Measurements from ENCODE around the gene BMERB1. TPM values are rescaled to one million over a fixed set of nuclear protein-coding genes. Genes with fewer than 3 reads are reported as not detected.

The BMERB1 gene
- total RNA-seq, 1 donor from 2014 or later, result 10.6 TPM

DNA sequence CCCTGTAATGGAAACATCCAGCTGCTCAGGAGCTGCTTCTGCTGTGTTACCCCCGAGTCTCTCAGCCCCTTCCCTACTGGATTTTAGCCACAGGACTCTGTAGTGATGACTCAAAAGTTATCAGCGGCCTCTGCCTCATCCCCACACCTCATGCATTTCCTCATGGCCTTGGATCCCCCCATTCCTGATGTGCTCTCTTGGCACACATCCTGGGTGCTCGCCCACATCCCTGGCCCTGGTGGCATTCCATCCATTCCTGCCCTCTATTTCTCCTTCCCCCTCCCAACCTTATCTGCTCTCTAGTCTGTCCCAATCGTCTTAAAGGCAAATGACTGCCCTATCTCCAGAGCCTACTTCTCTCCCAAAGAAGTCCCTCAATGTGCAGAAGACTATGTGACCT is 184.0 kb downstream of the BMERB1 start:
- Mint-ChIP-seq H3K9me3 (no peaks in the 10 kb centered on the region), H3K27me3 (ENCODE audit: low read depth) (no peaks in the 10 kb centered on the region), H3K36me3 (ENCODE audit: low read depth) (peaks cover 68% of the 10 kb centered on the region), H3K27ac (no peak overlapping the region), H3K4me3 (ENCODE audit: low read depth) (no peak overlapping the region), H3K4me1 (ENCODE audit: low read depth) (no peaks in the 10 kb centered on the region)
- DNase-seq (ENCODE audit: low spot score), result no peak
- intact Hi-C loops (cut with micrococcal nuclease), result no loop called here

DNA sequence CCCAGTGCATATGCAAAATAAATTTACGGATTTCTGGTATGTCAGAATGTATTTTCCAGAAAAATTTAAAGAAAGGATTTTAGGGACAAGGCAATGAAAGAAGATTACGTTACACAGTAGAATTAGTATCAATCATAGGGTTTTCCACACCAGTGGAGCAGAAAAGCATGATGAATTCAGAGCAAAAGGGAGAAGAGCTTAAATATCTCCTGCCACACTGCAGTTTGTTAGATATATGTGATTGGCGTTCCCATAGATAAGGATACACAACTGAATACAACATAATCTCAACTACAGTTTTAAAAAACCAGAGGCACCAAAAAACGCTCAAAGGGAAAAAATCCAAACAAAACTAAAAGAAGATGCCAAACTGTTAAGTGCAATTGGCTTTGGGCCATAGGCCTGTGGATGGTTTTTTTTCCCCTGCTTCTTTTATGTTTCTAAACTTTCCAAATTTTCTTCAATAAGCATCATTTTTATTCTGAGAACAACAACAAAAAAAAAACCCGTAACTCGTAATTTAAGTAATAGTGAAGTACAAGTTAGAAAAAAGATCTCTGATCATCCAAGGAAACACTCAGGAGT is 186.3 kb downstream of the BMERB1 start:
- intact Hi-C loops (cut with micrococcal nuclease), result no loop called here

DNA sequence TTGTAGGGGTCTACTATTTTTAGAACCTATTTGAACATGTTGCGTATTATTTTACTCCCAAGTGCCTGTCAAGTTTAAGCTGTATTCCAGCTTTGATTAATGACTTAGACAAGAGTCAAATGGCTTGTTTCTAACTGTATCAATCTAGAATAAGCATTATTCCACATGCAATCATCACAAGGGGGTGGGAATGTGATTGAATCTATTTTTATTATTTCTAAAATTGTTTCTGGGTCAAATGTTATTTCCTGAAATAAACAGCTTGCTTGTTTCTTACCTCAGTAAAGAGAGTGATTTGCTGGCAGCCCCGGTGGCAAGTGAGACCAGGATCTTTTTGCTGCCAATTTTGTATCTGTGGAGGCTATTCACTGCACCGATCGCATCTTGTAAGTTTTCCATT is 187.1 kb downstream of the BMERB1 start:
- H3K4me1 Mint-ChIP-seq (ENCODE audit: low read depth), result no peaks in the 10 kb centered on the region

More for the DNA sequence above, 186.3 kb downstream of the BMERB1 start:
- Mint-ChIP-seq H3K36me3 (ENCODE audit: low read depth) (peaks cover 75% of the 10 kb centered on the region), H3K27me3 (ENCODE audit: low read depth) (no peaks in the 10 kb centered on the region), H3K4me3 (ENCODE audit: low read depth) (no peak overlapping the region), H3K27ac (no peak overlapping the region), H3K9me3 (no peaks in the 10 kb centered on the region), H3K4me1 (ENCODE audit: low read depth) (no peaks in the 10 kb centered on the region)
- DNase-seq (ENCODE audit: low spot score), result no peak

DNA sequence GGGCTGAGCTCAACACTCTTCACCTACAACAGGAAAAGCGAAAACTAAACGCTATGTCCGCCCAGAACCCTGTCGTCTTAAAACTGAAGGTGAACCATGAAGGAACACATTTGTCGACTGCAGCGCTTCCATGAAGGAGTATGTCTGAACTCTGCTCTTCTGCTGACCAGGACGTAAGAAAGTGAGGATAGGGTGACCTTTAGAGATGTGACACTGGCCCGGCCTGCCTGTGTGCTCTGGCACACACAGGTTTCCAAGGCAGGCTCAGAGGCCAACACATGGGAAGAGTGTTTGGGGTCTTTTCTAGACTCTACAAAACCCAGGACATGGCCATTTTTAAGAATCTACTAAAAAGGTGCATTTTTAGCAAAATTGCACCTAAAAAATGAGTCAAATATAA is 187.5 kb downstream of the BMERB1 start:
- Mint-ChIP-seq H3K27ac (no peak overlapping the region), H3K27me3 (ENCODE audit: low read depth) (no peaks in the 10 kb centered on the region), H3K4me3 (ENCODE audit: low read depth) (no peak overlapping the region), H3K4me1 (ENCODE audit: low read depth) (no peaks in the 10 kb centered on the region), H3K36me3 (ENCODE audit: low read depth) (peaks cover 67% of the 10 kb centered on the region), H3K9me3 (no peaks in the 10 kb centered on the region)
- no peak for DNase-seq (ENCODE audit: low spot score)
- intact Hi-C loops (cut with micrococcal nuclease), result no loop called here

More for the DNA sequence above, 187.1 kb downstream of the BMERB1 start:
- Mint-ChIP-seq H3K36me3 (ENCODE audit: low read depth) (peaks cover 72% of the 10 kb centered on the region), H3K27me3 (ENCODE audit: low read depth) (no peaks in the 10 kb centered on the region), H3K27ac (no peak overlapping the region), H3K9me3 (no peaks in the 10 kb centered on the region), H3K4me3 (ENCODE audit: low read depth) (no peak overlapping the region)
- no peak for DNase-seq (ENCODE audit: low spot score)
- intact Hi-C loops (cut with micrococcal nuclease), result no loop called here

DNA sequence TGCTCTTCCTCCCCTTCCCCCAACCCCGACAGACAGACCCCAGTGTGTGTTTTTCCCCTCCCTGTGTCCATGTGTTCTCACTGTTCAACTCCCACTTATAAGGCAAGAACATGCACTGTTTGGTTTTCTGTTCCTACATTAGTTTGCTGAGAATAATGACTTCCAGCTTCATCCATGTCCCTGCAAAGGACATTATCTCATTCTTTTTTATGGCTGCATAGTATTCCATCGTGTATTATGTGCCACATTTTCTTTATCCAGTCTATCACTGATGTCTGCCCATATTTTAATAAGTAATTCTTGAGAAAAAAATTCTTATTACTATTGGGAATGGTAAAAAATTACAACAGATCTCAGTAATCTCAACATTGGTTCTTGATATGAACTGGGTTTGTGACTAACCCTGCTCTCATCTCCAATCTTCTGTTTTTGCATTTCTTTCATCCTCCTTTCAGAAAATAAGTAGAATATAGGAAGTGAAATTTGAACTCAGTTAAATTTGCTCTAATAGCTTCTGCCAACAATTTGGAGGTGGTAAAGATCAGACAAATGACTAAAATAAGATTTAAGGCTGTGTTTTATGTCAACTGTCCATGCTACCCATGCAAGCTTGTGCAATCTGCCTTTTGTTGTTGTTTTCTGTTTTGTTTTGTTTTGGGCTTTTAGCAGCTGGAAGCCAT is 197.5 kb downstream of the BMERB1 start:
- Mint-ChIP-seq H3K27me3 (ENCODE audit: low read depth) (no peaks in the 10 kb centered on the region), H3K4me1 (ENCODE audit: low read depth) (peaks cover 20% of the 10 kb centered on the region), H3K9me3 (peaks cover 4% of the 10 kb centered on the region), H3K36me3 (ENCODE audit: low read depth) (peaks cover 67% of the 10 kb centered on the region), H3K4me3 (ENCODE audit: low read depth) (no peak overlapping the region), H3K27ac (no peak overlapping the region)
- intact Hi-C loops (cut with micrococcal nuclease), result no loop called here
- no peak for DNase-seq (ENCODE audit: low spot score)

DNA sequence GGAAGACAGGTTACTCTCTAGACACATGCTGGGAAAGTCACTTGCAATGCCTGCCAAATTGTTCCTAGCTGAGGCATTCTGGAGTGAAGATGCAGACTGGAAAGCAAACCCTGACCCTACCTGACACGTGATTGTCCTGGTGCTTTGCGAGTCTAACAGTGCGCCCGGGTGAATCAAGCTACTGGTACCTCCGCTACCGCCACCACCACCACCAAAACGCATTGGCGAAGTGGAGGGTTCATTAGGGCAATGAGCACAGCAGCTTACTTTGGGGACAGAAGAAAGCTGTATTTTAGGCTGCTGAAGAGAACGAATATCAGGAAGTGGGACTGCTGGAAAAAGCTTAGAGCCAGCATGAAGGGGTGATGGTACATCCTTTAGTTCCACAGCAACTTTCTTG is 201.5 kb downstream of the BMERB1 start:
- intact Hi-C loops (cut with micrococcal nuclease), result no loop called here
- Mint-ChIP-seq H3K9me3 (peaks cover 4% of the 10 kb centered on the region), H3K4me3 (ENCODE audit: low read depth) (no peak overlapping the region), H3K4me1 (ENCODE audit: low read depth) (peaks cover 45% of the 10 kb centered on the region), H3K36me3 (ENCODE audit: low read depth) (peaks cover 75% of the 10 kb centered on the region), H3K27me3 (ENCODE audit: low read depth) (no peaks in the 10 kb centered on the region), H3K27ac (peak overlapping the region; percentile 47)
- no peak for DNase-seq (ENCODE audit: low spot score)

DNA sequence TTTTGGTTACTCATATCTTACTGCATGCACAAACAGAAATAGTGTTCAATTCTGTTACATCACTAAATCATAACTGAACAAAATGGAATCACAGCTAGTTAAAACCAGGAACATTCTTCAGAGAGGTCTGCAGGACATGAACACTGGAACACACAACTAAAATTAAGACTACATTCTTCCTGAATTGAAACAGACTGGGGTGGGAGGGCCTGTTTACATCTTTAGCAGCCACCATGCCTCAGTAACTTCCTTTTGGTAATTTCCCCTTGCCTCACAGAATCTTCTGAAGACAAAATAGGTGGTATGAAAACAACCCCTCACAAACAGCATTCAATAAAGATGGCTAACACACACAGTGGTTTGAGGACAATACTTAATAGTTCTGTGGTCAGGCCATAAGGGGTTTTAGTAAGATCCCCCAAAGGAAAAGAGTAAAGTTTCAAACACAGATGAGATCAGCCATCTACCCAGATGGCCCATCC is 202.0 kb downstream of the BMERB1 start:
- intact Hi-C loops (cut with micrococcal nuclease), result no loop called here
- no peak for DNase-seq (ENCODE audit: low spot score)
- H3K27ac Mint-ChIP-seq, result peak overlapping the region; percentile 85
- no peaks in the 10 kb centered on the region for H3K27me3 Mint-ChIP-seq (ENCODE audit: low read depth)
- H3K4me3 Mint-ChIP-seq (ENCODE audit: low read depth), result peak overlapping the region; percentile 19
- peaks cover 4% of the 10 kb centered on the region for H3K9me3 Mint-ChIP-seq
- peaks cover 71% of the 10 kb centered on the region for H3K36me3 Mint-ChIP-seq (ENCODE audit: low read depth)
- peaks cover 50% of the 10 kb centered on the region for H3K4me1 Mint-ChIP-seq (ENCODE audit: low read depth)

Other genes starting within 250 kb of the BMERB1 start
- 13.8 and 16.0 TPM in 2 replicates for gene NPIPA5, start 56.3 kb upstream of the BMERB1 start, total RNA-seq
- gene MPV17L, start 38.8 kb upstream of the BMERB1 start, total RNA-seq, result 0.02 and 0.09 TPM in 2 replicates
- gene MARF1, start 208.6 kb downstream of the BMERB1 start, total RNA-seq, result 49.9 and 56.4 TPM in 2 replicates
- 88.8 and 97.7 TPM in 2 replicates for gene NDE1, start 215.7 kb downstream of the BMERB1 start, total RNA-seq

All from activated T-helper 2 cell treated with anti-CD3 and anti-CD28 coated beads, Interferon-gamma antibody, Interleukin-2, Interleukin-4, amounts not matched to agents 10 μg/mL and 5 μg/mL and 100 μg/mL, durations not matched to agents 14 hours and 24 hours and 36 hours (primary cell).